Daoy (cell line): Measurements from ENCODE around the gene MVB12A. TPM values are rescaled to one million over a fixed set of nuclear protein-coding genes. Genes with fewer than 3 reads are reported as not detected.

Experiments used
- DNase-seq: peaks from one replicate; pipeline ENCODE4 v3.0.0-alpha.2; 2015; ENCODE audit warnings: low read depth
- total RNA-seq: library from RNA; depleted of rRNA; stranded (reverse); fragments of >200 nt; shearing (Covaris generic); gene quantifications from 2 replicates; pipeline ENCODE4 v1.2.3, GENCODE V29; 2014; rRNA removed

MVB12A gene
- total RNA-seq = 82.3 and 102 TPM in 2 replicates

DNA sequence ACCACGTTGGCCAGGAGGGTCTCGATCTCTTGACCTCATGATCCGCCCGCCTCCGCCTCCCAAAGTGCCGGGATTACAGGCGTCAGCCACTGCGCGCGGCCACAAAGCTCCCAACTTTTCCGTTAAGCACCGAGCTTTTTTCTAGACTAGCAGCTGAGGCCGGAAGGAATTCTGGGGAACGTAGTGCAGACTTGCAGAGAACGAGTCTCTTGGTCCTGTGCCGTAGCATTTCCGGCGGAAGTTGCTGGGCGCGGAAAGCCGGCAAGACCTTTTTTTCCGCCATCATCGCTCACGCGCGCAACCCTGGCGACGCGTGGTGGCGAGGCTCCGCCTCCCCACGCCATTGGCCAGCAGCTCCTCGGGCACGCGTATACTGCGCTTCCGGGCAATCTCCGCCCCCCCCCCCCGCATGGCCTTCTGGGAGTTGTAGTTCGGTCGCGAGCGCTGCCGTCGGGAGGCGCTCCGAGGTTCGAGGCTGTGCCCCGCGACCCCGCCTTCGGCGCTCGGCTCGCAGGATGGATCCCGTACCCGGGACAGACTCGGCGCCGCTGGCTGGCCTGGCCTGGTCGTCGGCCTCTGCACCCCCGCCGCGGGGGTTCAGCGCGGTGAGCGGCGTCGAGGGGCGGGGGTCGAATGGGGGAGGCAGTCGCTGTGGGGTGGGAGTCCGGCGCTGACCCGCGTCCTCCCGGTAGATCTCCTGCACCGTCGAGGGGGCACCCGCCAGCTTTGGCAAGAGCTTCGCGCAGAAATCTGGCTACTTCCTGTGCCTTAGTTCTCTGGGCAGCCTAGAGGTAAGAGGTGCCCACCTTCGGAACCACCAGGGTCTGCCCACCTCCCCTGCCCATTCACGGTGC, at the start of gene MVB12A:
TSS of gene MVB12A (plus strand) at position 427 of the 854 bp plus-strand sequence. CDS start at position 516, 89 bp downstream.
- DNase-seq = peak; percentile 100

DNA sequence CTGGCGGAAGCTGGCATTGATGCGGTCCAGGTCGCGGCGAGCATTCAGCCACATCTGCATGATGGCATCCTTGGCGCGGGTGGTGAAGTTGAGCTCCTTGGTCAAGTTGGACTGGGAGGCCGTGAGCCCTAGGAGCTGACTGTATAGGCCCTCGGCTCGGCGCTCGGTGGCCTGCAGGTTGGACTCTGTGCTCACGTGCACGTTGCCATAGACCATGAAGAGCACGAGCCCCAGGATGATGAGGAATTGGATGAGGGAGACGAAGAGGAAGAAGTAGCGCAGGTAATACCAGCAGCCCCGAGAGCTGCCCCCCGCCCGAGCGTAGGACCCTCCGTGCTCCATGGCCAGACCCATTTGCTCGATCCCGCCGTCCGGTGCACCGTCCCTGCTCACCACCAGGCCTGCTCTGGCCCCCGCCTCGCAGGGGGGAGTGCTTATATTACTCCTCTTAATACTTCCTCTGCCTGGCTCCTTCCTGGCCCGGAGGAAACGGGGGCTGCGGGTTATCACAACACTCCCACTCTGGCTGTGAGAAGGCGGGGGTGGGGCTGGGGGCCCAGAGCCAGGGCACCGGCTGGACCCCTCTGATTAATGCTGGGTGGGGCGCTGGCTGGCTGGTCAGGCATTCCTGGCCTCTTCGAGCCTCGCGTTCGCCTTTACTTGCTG, 42.8 kb upstream of the MVB12A start, which contains the start of gene PLVAP:
TSS of gene PLVAP (minus strand) at position 408 of the 666 bp plus-strand sequence. CDS start at position 354, 54 bp downstream.
- DNase-seq = no peak

DNA sequence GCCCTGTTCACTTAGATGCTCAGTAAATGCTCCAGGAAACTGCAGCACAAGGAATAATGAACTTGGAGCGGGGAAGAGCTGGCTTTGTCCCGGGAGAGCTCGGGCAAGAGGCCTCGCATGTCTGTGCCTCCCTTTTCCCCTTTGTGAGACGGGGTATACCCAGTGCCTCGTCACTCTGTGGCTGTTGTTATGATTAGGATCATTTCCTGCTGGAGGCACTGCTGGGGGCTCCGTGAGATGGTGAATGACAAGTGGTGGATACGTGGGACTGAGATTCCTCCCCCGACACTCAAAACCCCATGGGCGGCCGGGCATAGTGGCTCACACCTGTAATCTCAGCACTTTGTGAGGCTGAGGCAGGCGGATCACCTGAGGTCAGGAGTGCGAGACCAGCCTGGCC, 41.6 kb upstream of the MVB12A start:
- DNase-seq = no peak

DNA sequence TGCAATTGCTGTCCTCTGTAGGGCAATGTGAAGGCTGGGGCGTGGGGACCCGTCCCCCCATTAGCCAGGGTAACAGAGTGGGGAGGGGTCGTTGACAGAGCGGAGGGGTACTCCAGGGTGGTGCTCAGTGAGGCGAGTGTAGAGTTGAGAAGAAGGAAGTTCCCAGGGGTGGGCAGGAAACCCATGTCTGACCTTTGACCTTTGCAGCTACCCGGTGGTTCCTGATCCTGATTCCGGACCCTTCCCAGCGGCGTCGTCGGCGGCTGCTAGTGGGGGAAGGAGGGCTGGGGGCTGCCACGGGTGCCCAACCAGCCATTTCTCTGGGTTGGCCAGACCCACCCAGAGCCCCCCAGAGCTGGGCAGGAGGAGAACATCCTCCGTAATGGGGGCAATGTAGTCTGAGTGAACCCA, 40.6 kb upstream of the MVB12A start:
- DNase-seq = no peak

DNA sequence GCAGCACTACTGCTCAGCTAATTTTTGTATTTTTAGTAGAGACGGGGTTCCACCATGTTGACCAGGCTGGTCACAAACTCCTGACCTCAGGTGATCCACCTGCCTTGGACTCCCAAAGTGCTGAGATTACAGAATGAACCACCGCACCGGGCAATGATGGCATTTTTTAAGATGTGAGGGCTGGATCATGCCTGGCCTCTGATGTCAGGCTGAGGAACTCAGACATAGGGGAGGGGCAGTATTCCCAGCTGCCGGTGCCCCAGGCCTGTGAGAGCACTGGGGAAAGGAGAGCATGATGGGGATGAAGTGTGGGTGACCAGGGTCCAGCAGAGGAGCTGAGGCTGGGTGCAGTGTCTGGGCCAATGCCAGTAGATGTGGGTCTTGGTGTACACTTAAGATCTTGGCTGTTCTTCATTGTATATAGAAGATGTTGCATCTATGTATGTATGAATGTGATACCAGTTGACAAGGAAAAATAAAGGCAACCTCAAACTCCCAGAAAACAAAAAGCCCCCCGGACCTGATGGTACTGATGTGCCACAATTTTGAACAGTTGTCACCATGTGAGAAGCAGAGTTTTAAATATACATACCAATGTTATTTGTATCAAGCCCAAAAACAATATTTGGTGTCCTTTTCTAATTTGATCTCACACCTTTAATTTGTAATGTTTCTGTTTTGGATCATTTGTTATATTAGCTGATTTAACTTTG, 39.3 kb upstream of the MVB12A start:
- DNase-seq = no peak

GRCh38 chr19:17385878-17386611, 33.8 kb upstream of the MVB12A start:
- DNase-seq = peak; percentile 69

- DNase-seq = no peak
Measured at GRCh38 chr19:17389288-17389687, 30.6 kb upstream of the MVB12A start.

DNA sequence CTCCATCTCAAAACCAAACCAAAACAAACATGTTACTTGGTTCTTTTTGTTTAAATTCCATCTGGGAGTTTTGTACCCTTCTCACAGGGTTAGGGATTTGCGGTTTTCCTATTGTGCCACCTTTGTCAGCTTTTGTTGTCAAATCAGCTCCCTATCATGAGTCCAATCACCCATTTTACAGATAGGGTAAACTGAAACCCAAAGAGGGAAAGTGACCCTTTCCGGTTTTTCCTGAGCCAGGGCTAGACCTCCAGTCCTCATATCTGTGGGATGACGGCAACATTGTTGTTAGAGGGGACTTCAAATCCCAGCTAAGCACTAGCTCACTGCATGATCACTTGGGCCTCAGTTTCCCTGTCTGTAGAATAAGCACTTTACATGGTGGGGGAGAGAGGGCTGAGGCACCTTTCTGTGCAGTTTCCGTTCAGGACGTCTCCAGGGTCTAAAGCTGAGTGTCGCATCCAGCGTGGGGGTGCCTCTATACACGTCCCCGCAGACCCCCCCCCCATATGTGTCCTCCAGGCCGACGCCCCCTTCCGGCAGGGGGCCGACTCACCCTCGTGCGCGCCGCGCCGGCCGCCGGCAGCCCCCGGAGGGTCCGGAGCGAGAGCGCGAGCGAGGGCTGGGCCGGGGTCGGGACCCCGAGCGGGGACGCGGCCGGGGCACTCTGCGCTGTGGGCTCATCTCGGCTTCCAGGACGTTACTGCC, 29.7 kb upstream of the MVB12A start:
- DNase-seq = no peak

DNA sequence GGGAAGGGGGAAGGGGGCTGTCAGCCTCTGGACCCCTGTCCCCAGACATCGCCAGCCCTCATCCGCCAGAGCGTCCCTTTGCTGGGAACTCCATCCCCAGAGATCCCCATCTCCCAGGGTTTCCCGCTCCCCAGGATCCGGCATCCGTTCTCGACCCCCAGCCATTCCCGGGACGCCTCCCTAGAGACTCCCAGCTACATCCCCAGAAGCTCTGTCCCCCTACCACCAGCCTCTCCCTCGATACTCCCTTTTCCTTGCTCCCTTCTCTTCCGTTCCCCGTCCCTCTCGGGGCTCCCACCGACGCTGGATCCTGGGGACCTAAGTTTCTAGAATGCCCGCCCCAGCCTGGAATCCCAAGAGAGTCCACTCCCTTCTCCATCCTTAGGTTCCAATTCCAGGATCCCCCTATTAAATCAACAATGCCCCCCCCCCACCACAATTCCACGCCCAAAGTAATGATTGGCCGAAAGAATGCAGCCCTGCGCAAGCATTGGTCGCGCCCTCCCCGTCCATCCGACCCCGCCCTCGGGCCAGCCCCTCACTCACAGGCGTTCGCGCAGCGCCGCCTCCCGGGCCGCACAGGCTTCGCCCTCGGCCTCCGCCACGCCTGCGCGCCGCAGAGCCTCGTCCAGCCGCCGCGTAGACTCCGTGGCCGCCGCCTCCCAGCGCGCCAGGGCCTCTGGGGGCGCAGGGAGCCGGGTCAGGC, 29.0 kb upstream of the MVB12A start:
- peak; percentile 96 for DNase-seq

- no peak for DNase-seq
Measured at GRCh38 chr19:17391371-17392151, 28.3 kb upstream of the MVB12A start.

- DNase-seq = peak; percentile 67
Measured at GRCh38 chr19:17393002-17393401, 26.8 kb upstream of the MVB12A start.

GRCh38 chr19:17393914-17394313, 25.9 kb upstream of the MVB12A start, which contains the start of gene CCDC194:
Gene CCDC194 (minus strand): TSS chr19:17394196. CDS start chr19:17394158, 38 bp downstream.
- DNase-seq = no peak

- DNase-seq = peak; percentile 86
Measured at GRCh38 chr19:17394891-17395415, 24.9 kb upstream of the MVB12A start.

DNA sequence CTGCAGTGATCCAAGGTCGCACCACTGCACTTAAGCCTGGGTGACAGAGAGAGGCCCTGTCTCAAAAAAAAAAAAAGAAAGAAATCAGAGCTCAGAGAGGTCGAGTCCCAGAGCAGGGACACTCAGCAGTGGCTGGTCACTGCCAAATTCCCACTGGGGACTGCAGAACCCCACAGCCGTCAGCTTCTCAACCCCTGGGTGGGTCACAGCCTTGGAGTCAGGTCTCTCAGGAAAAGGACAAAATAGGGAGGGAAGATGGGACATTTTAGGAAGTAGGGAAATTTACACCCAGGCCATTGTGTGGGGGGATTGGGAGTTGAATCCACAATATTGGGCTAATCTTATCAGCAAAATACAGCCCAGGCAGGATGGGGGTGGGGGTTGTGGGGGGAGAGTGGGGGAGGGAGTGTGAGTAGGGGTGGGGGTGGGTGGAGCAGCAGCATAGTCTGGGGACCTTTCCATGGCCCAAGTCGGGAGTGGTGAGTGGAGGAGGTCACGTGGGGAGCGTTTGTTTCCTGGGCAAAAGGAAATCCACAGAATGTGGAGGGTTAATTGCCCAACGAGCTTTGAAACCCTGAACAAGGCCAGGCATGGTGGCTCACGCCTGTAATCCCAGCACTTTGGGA, 20.8 kb upstream of the MVB12A start:
- no peak for DNase-seq

- no peak for DNase-seq
Measured at GRCh38 chr19:17401628-17402027, 18.2 kb upstream of the MVB12A start.

GRCh38 chr19:17402982-17403855, 16.6 kb upstream of the MVB12A start:
- peak; percentile 32 for DNase-seq

GRCh38 chr19:17404015-17404414, 15.8 kb upstream of the MVB12A start:
- no peak for DNase-seq
